KOPT-K1 (cell line): ENCODE measurements around the gene COP1.
"Not testable (repeated sequence)": the region's sequence is repeated elsewhere in the genome, so short reads cannot be mapped to it uniquely, and the experiment has no call there.

Experiments
- H3K27ac ChIP-seq: fragments of 200-600 bp; sonication (generic); 2 replicates; pipeline ENCODE4 v1.5.1; 2016; ENCODE audit warnings: antibody characterized with exemption, mild to moderate bottlenecking, low read depth, low read length; ENCODE audit not compliant: poor library complexity, severe bottlenecking
- H3K36me3 ChIP-seq: fragments of 200-600 bp; sonication (generic); 2 replicates; pipeline ENCODE4 v1.5.1; 2017; ENCODE audit warnings: antibody characterized with exemption, mild to moderate bottlenecking, low read length, moderate library complexity; ENCODE audit not compliant: insufficient read depth
- H3K9me3 ChIP-seq: fragments of 200-600 bp; sonication (generic); 2 replicates; pipeline ENCODE4 v1.5.1; 2017; ENCODE audit warnings: antibody characterized with exemption, low read length, mild to moderate bottlenecking; ENCODE audit not compliant: insufficient read depth, poor library complexity, severe bottlenecking

COP1 gene

GRCh38 chr1:176206961-176207902 is at the start of gene COP1:
TSS of gene COP1 (minus strand) at chr1:176207286. CDS start at chr1:176206978, 308 bp downstream.
- Histone ChIP-seq H3K27ac (peak within 1 kb of the TSS; percentile 87), H3K36me3 (no peaks in the 10 kb centered on the region), H3K9me3 (no peaks in the 10 kb centered on the region)

- Histone ChIP-seq H3K9me3 (no peaks in the 10 kb centered on the region), H3K36me3 (no peaks in the 10 kb centered on the region), H3K27ac (no peak overlapping the region)
Measured at GRCh38 chr1:176252191-176252590, 45.1 kb upstream of the COP1 start.

- H3K9me3 ChIP-seq = no peaks in the 10 kb centered on the region
- H3K36me3 ChIP-seq = no peaks in the 10 kb centered on the region
- no peak overlapping the region for H3K27ac ChIP-seq
Measured at GRCh38 chr1:176244851-176245250, 37.8 kb upstream of the COP1 start.

GRCh38 chr1:176243746-176244145 is 36.7 kb upstream of the COP1 start:
- Histone ChIP-seq H3K27ac (no peak overlapping the region), H3K9me3 (no peaks in the 10 kb centered on the region), H3K36me3 (no peaks in the 10 kb centered on the region)

DNA sequence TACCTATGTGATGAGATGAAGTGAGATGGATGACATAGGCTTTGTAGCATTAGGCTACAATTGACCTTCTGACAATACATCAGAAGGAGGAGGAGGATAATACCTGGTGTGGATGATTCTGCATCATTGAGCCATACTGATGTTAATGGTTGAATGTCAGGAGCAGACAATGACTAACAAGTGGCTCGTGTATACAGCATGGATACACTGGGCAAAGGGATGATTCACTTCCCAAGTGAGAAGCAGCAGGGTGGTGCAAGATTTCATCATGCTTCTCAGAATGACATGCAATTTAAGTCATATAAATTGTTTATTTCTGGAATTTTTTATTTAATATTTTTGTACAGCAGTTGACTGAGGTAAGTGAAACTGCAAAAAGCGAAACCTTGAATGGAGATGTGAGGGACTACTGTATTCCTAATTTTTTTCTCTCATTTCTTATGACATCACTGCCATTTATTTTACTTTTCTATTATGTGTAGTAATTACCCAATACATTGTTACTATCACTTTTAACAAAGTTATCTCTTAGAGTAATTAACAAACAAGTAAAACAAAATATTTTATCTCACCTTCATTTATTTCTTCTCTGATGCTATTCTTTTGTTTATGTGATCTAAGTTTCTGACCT is 34.4 kb upstream of the COP1 start:
- no peaks in the 10 kb centered on the region for H3K36me3 ChIP-seq
- H3K9me3 ChIP-seq = no peaks in the 10 kb centered on the region
- no peak overlapping the region for H3K27ac ChIP-seq

GRCh38 chr1:176233657-176234056 is 26.6 kb upstream of the COP1 start:
- not testable (repeated sequence) for H3K36me3 ChIP-seq, H3K9me3 ChIP-seq, H3K27ac ChIP-seq

- no peaks in the 10 kb centered on the region for H3K9me3 ChIP-seq
- no peak overlapping the region for H3K27ac ChIP-seq
- no peaks in the 10 kb centered on the region for H3K36me3 ChIP-seq
Measured at GRCh38 chr1:176227579-176227978, 20.5 kb upstream of the COP1 start.

- Histone ChIP-seq H3K27ac (no peak overlapping the region), H3K9me3 (no peaks in the 10 kb centered on the region), H3K36me3 (no peaks in the 10 kb centered on the region)
Measured at GRCh38 chr1:176225911-176226310, 18.8 kb upstream of the COP1 start.

GRCh38 chr1:176225479-176225875 is 18.4 kb upstream of the COP1 start:
- no peak overlapping the region for H3K27ac ChIP-seq
- no peaks in the 10 kb centered on the region for H3K36me3 ChIP-seq
- no peaks in the 10 kb centered on the region for H3K9me3 ChIP-seq

DNA sequence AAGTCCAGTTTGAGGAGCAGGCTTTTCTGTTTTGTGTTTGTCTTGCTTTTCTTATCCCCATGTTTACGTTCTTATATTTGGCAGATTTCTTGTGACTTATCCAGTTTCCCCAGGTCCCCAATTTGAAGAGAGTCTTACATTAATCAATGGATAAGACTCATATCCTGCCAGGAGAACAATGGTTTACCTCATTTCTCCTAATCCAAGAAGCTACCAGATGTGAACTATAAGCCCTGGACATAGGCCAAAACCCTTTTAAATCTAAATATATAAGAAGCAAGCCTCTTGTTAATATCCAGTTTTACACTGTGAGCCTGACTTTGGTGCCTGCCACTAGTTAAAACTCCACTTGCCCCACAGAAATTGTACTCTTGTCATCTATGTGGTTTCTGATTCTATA is 15.1 kb upstream of the COP1 start:
- Histone ChIP-seq H3K36me3 (no peaks in the 10 kb centered on the region), H3K27ac (no peak overlapping the region), H3K9me3 (no peaks in the 10 kb centered on the region)

- Histone ChIP-seq H3K36me3 (no peaks in the 10 kb centered on the region), H3K27ac (no peak overlapping the region), H3K9me3 (no peaks in the 10 kb centered on the region)
Measured at GRCh38 chr1:176220100-176220689, 13.1 kb upstream of the COP1 start.

DNA sequence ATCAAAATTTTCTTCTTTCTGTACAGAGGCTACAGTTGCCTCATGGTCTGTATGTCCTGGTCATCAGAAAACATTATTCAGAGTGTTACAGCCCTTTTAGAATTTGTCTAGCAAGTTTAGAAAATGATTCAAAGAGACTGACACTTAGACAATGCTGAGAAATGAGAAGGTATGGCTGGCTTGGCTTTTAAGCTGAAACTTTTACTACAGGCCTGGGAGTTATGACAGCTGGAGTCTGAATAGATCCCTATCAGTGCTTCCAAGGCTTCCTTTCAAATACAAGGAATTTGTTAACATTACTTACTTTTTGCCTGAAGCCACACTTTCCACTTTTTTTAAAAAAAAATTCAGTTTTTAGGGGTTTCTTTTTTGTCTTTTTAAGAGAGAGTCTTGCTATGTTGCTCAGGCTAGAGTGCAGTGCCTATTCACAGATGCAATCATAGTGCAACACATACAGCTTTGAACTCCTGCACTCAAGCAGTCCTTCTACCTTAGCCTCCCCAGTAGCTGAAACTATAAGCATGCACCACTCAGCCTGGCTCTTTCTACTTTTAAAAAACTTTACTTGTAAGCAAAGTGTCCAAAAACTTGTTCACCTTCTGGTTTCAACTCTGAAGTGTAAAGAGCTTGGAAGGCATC is 10.5 kb upstream of the COP1 start:
- H3K27ac ChIP-seq = no peak overlapping the region
- no peaks in the 10 kb centered on the region for H3K36me3 ChIP-seq
- H3K9me3 ChIP-seq = no peaks in the 10 kb centered on the region

GRCh38 chr1:176216031-176216430 is 8.9 kb upstream of the COP1 start:
- no peaks in the 10 kb centered on the region for H3K9me3 ChIP-seq
- no peaks in the 10 kb centered on the region for H3K36me3 ChIP-seq
- no peak overlapping the region for H3K27ac ChIP-seq

- no peaks in the 10 kb centered on the region for H3K9me3 ChIP-seq
- no peaks in the 10 kb centered on the region for H3K36me3 ChIP-seq
- no peak overlapping the region for H3K27ac ChIP-seq
Measured at GRCh38 chr1:176211396-176212165, 4.5 kb upstream of the COP1 start.
